Tibial nerve (tissue), 4 donors: ENCODE results near the gene GTF3C1.

Source experiments
- CTCF ChIP-seq, 5 experiments: fragments of 200-600 bp in 3 of 5; fragments of 450-650 bp in 2 of 5; sonication (generic) in 3 of 5; IDR thresholded peaks; one replicate each; pipeline ENCODE4 v1.5.1; 2016 to 2019; ENCODE audit warnings: antibody characterized with exemption in 5 of 5, mild to moderate bottlenecking in 3 of 5, moderate library complexity in 2 of 5
- EP300 ChIP-seq, 2 donors: sonication (generic); formaldehyde crosslinking; IDR thresholded peaks; one replicate each; pipeline ENCODE4 v1.6.1; 2017; ENCODE audit warnings: antibody characterized with exemption in 2 of 2, mild to moderate bottlenecking in 1 of 2
- POLR2A ChIP-seq, 2 donors: fragments of 450-650 bp; IDR thresholded peaks; one replicate each; pipeline ENCODE4 v1.6.1; 2017; ENCODE audit warnings: antibody characterized with exemption in 2 of 2, mild to moderate bottlenecking in 2 of 2, moderate library complexity in 2 of 2

GRCh38 chr16:27531826-27532800 lies 17.6 kb downstream of the GTF3C1 start:
- TF ChIP-seq CTCF (IDR thresholded peaks at IDR 0.05) (no peak), POLR2A (IDR thresholded peaks at IDR 0.05) (no peak), EP300 (IDR thresholded peaks at IDR 0.05) (no peak)
